Measurements from ENCODE around the gene WNK3.
"Not testable (repeated sequence)": the region's sequence is repeated elsewhere in the genome, so short reads cannot be mapped to it uniquely, and the experiment has no call there.

WNK3 gene

GRCh38 chrX:54357414-54358377, at the start of gene WNK3:
WNK3 (minus strand) TSS chrX:54358046.
- DNase-seq: peak; percentile 94 to 95

DNA sequence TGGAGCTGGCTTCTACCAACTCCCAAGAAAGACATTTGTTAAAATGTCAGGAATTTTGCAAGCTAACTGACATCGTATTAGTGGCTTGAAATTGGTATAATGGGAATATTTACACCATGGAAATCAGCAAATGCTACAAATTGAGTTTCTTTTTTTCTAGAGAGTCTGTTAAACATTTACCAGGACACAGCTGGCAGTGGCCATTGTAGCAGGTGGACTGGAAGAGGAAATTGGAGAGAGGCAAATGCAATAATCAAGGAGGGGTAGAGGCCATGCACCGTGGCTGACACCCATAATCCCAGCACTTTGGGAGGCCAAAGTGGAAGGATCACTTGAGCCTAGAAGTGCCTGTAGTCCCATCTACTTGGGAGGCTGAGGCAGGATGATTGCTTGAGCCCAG, 49.4 kb upstream of the WNK3 start:
- no peak for DNase-seq

DNA sequence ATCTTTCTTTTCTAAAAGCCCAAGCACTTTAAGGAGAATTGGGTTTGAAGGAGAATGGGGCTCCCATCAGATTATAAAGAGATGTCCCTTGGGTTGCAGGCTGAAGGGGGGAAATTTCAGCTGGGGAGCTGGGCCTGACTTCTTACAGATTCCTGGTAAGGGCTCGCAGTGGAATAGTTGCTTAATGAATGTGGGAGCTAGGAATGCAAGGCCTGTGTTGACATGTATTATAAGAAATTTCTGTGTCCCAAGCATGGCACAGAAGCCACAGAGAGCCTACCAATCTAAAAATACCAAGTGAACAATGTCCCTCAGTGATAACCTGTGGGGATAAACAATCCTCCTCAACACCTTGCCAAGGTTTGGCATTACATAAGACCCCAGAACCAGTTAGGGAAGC, 39.3 kb upstream of the WNK3 start:
- no peak for DNase-seq

GRCh38 chrX:54386314-54386713, 28.5 kb upstream of the WNK3 start:
- DNase-seq: no peak

DNA sequence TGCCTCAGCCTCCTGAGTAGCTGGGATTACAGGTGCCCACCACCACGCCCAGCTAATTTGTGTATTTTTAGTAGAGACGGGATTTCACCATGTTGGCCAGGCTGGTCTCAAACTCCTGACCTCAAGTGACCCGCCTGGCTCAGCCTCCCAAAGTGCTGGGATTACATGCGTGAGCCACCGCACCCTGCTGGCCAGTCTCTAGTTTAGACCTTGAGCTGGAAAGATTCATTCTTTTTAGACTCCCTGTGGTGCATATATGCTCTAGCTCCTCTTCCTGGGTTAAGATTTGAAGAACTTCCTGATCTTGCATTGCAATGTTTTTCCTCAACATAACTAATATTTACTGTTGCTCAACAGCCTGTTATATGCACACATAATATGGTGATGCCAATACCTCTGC, 26.8 kb upstream of the WNK3 start:
- not testable (repeated sequence) for DNase-seq

- DNase-seq: no peak
Measured at GRCh38 chrX:54359408-54359807, 1.6 kb upstream of the WNK3 start.

GRCh38 chrX:54358424-54359211, 772 bp upstream of the WNK3 start:
- peak; percentile 44 to 52 for DNase-seq

- no peak for DNase-seq
Measured at GRCh38 chrX:54352677-54353076, 5.2 kb downstream of the WNK3 start.

GRCh38 chrX:54337383-54337782, 20.5 kb downstream of the WNK3 start:
- DNase-seq: not testable (repeated sequence)

GRCh38 chrX:54325077-54325476, 32.8 kb downstream of the WNK3 start:
- DNase-seq: no peak

GRCh38 chrX:54320067-54320466, 37.8 kb downstream of the WNK3 start:
- no peak for DNase-seq

- no peak for DNase-seq
Measured at GRCh38 chrX:54306379-54306778, 51.5 kb downstream of the WNK3 start.

DNA sequence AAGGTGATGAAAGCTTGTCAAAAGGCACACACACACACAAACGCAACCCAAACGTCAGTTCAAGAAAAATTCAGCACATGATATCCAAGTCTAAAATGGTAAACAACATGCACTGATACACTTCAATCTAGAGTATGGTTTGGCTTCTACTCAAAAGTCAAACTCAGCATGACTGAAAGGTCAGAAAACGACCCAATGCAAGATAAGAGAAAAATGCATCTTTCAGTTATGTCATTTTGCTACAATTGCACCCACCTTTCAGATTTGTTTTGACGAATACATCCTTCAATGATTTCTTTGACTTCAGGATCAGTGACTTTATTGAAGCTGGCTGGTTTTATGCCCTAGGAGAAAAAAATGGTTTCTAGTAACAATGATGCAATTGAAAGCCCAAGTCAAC, 56.3 kb downstream of the WNK3 start:
- DNase-seq: no peak

DNA sequence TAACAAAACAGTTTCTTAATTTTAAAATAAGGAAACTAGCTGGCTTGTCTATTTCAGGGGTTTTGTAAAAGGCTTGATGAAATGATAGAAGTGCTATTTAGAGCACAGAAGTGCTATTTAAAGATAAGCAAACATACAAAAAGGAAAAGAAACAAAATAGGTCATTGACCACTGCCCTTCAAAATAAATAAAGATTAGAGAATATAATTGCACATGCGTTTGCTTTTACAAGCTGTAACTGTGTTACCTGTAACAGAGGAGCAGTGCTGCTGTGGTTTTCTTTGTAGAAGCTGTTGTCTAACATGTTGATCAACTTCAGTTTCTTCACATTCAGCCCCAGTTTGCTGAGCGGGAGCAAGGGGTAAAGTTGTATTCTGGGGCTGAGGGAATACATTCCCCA, 63.5 kb downstream of the WNK3 start:
- DNase-seq: no peak

- DNase-seq: no peak
Measured at GRCh38 chrX:54292755-54293154, 65.1 kb downstream of the WNK3 start.

DNA sequence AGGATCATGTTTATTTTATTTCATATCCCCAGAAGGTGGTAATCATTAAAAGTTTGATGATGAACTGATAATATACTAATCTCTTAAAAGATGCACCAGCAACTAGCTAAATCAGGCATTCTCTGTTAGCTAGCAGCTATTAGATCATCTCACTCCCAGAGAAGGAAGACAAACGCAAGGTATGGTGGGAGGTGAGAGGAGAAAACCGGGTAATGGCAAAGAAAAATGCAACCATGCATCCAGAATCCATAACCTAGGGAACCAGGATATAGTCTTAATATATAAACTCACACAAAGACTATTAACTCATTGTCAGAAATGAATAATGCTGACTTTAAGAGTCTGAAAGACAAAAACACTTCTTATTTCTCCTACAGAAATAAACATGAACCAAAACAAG, 66.1 kb downstream of the WNK3 start:
- DNase-seq: no peak

- DNase-seq: no peak
Measured at GRCh38 chrX:54288968-54289367, 68.9 kb downstream of the WNK3 start.

DNA sequence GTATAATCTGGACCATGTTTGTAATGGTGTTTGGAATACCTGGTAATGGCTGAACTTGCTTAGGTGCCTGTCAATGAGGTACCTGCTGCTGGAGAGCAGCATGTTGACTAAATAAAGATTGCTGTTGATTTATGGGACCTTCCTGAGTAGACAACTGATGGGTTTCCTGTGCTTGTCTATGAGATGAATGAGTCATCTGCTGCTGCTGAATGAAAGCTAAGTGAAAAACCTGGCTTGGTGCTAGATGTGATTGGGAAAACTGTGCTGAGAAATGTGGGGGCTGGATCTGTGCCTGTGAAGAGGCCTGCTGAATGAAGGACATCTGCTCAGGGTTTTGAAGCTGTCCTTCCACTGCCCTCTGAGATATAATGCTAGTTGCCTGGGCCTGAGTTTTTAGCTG, 69.6 kb downstream of the WNK3 start:
- DNase-seq: peak; percentile 63 to 68

DNA sequence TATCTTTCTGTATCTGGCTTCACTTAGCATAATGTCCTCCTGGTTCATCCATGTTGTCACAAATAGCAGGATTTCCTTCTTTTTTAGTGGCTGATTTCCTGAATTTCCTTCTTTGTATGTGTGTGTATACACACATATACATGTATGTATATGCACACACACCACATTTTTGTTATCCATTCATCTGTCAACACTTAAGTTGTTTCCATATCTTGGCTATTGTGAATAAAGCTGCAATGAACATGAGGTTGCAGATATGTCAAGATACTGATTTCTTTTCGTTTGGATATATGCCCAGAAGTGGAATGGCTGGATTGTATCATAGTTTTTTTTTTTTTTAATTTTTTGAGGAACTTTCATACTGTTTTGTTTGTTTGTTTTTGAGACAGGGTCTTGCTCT, 76.2 kb downstream of the WNK3 start:
- DNase-seq: no peak

DNA sequence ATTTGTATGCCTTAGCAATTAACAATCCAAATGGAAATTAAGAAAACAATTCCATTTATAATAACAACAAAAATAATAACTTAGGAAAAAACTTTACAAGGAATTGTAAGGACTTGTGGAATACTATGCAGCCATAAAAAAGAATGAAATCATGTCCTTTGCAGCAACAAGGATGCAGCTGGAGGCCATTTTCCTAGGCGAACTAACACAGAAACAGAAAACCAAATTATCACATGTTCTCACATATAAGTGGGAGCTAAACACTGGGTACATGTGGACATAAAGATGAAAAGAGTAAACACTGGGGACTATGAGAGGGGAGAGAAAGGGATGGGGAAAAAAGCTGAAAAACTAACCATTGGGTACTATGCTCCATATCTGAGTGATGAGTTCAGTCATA, 77.4 kb downstream of the WNK3 start:
- DNase-seq: no peak

DNA sequence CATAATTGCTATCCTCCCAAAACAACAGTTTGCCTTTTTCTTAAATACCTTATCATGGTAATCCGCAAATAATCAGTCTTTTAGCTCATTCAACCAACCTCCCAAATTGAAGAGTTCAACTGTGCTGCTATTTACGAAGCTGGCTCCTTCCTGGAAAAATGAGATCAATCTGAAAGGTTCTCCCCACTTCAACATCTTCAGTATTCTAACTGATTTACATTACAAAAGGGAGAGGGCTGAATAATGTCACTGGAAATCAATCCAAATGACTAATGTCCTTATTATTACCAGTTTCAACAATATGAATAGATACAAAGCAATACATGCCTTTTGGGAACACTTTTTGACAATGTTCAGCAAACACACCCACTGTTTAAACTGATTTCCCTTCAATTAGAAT, 86.2 kb downstream of the WNK3 start:
- DNase-seq: no peak

GRCh38 chrX:54248309-54248708, 109.5 kb downstream of the WNK3 start:
- DNase-seq: peak; percentile 44 to 45

DNA sequence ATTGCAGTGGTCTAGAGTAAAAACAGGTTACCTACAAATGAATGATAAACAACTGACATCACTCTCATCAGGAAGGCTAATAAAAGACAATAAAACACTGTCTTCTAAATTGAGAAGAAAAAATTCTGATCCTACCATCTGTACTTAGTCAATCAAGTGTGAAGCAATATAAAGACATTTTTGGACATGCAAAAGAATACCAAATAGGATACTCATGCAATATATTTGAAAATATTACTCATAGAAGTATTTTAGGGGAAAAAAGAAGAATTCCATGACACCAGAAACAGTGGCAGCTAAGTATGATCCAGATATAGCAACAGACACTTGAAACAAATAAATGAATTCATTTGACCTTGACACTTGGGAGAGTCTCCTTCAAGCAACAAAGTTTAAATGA, 111.0 kb downstream of the WNK3 start:
- DNase-seq: no peak

- no peak for DNase-seq
Measured at GRCh38 chrX:54238588-54238987, 119.3 kb downstream of the WNK3 start.

All from SHP77 (cell line).